AG08395 (cell line): Measurements from ENCODE around the gene GRPEL2.
A peak's percentile ranks its signal among the peaks of the same experiment; 100 is the strongest.
"Not testable (repeated sequence)": the region's sequence is repeated elsewhere in the genome, so short reads cannot be mapped to it uniquely, and the experiment has no call there.

Source experiments
- DNase-seq: peaks from one replicate; pipeline ENCODE4 v3.0.0; 2012; ENCODE audit warnings: mixed read lengths, low spot score

The GRPEL2 gene

DNA sequence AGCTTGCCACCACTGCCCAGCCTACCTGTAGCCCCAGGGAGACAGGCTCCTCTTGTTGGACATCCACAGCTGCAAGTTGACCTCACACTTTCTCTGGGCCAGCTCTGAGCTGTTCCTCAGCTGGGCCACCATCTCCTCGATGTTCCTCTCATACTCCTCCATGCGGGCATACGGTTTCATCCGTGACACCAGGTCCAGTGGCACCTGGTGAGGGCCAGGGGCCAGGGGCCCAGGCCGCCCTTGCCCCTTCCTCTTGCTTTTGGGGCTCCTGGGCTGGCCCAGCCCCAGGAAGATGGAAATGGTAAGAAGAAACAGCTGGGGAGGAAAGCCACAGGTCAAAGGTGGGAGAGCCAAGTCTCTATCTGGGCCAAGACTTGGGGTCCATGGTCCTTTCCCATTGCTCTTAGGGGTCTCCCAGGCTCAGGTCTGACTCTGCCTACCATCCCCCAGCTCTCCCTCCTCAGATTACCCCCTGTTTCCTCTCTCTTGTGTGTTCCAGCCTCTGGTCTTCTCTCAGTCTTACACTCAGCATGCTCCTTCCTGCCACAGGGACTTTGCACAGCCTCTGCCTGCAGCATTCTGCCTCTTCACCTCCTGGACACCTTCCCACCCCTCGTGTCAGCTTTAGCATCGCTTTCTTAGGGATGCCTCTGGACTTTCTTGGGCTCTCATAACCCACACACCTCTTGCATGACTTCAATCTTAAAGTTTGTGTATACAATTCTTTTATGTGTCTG is 31.6 kb downstream of the GRPEL2 start:
- no peak for DNase-seq

GRCh38 chr5:149378241-149378820 is 33.0 kb downstream of the GRPEL2 start:
- no peak for DNase-seq

DNA sequence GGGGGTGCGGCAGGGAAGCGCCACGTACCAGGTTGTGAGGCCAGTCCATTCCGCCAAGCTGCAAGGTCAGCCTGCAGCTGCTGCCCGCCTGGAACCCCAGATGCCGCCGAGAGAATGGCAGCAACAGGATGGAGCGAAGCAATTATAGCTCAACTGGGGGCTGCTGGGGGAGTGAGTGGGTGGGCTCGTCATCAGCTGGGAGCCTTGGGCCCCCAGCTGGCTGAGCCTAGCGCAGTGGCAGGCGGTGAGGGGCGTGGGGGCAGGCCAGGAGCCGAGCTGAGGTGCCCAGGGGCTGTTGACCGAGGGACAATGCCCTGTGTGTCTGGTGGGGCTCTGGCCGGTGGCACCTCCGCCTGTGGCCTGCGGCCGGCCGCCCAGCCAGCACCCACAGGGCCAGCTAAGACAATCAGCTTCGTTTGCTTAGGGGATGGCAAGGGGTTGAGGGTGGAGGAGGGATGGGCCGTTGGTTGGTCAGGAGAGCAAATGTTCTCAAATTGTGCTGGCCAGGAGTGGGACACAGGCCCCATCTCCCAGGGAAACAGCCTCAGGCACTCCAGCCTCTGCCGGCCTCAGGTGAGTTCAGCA is 34.0 kb downstream of the GRPEL2 start, which contains the start of gene IL17B:
Gene IL17B, minus strand, starts transcription at position 116 of the 585 bp plus-strand sequence. Its CDS starts 67 bp downstream, at position 49.
- DNase-seq, result no peak

DNA sequence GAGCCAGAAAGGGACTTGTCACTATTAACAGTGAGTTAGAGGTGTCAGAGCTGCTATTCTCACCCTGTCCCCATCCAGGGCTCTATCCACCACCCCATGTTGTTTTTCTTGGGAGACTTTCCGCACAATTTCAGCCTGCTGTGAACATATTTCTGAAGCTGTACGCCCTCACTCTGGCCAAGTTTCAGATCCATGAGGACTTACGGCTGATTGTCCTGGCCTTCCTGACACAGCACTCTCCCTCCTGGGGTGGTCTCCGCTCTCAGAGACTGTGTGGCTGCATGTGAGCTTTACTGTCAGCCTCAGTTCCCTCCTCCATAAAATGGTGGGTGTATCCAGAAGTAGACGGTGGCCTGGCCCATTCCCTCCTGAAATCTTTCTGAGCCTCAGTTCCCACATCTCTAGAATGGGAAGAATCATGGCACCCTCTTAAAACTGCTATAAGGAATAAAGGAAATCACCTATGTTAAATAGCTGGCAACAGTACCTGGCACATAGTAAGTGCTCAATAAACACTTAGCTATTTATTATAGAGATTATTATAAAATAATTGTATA is 34.6 kb downstream of the GRPEL2 start:
- DNase-seq, result no peak

DNA sequence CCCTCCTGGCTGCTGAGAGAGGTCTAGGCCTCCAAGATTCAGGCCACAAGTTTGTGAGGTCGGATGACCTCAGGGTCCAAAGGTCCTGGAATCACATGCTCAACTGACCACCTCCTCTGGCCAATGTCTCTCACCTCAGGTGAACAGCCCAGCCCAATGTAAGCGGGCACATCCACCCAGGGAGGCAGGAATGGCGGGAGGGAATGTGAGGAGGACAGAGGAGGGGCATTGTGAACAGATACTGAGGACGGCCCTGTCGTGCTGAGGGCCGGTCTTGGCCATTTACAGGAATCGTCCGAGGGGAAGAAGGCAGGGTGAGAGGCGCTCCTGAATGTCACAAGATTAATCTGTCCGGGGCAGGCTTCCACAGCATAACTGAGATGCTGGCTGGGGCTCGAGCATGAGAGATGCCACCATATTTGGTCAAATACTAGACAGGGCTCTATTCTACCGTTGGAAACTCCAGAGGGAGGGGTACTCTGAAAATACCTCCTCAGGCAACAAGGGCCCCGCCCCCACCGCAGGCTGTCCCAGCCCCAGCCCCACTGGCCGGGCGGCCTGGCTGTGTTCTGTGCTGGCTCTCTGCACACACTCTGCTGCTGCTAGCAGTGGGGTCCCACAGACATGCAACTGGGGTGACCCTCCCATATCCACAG is 35.3 kb downstream of the GRPEL2 start:
- DNase-seq, result no peak

GRCh38 chr5:149381261-149381985 is 36.1 kb downstream of the GRPEL2 start:
- no peak for DNase-seq

GRCh38 chr5:149381986-149382338 is 36.7 kb downstream of the GRPEL2 start:
- DNase-seq, result peak; percentile 88

GRCh38 chr5:149382517-149383220 is 37.4 kb downstream of the GRPEL2 start:
- DNase-seq, result no peak

- no peak for DNase-seq
These were observed 38.1 kb downstream of the GRPEL2 start for GRCh38 chr5:149383399-149383798.

DNA sequence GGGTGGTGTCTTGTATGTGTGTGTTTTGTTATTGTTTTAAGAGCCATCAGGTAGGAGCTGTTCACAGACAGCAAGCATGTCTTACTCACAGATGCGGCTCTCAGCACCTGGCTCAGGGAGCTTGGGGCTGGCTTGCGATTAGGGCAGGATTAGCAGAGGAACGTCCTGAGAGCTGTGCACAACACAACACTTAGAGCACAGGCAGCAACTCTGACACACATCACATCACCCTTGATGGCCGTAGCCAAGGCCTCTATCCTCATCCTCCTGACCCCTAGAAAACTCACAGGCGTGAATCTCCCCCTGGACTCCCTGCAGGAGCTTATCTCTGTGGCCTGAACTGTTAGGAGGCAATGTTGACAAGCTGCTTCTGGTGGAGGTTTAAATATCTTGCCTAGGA is 40.9 kb downstream of the GRPEL2 start:
- no peak for DNase-seq

- DNase-seq, result peak; percentile 43
These were observed 41.9 kb downstream of the GRPEL2 start for GRCh38 chr5:149387081-149387631.

DNA sequence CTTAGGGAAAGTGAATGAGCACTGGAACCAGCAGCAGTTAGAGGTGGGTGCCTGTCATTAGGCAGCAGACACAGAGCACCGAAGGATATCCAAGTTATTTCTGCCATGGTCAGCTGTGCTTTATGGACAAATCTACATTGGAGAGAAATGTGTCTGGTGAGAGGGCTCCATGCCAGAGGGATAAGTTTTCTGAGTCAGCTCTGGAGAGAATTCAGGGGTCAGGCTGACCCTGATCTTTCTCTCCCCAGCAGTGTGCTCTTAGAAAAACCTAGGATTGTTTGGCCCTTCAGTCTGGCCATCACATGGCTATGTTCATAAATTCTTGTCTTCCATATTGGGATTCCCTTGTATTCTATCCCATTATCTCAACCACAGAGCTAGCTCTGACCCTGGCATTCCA is 42.7 kb downstream of the GRPEL2 start:
- DNase-seq, result peak; percentile 33

DNA sequence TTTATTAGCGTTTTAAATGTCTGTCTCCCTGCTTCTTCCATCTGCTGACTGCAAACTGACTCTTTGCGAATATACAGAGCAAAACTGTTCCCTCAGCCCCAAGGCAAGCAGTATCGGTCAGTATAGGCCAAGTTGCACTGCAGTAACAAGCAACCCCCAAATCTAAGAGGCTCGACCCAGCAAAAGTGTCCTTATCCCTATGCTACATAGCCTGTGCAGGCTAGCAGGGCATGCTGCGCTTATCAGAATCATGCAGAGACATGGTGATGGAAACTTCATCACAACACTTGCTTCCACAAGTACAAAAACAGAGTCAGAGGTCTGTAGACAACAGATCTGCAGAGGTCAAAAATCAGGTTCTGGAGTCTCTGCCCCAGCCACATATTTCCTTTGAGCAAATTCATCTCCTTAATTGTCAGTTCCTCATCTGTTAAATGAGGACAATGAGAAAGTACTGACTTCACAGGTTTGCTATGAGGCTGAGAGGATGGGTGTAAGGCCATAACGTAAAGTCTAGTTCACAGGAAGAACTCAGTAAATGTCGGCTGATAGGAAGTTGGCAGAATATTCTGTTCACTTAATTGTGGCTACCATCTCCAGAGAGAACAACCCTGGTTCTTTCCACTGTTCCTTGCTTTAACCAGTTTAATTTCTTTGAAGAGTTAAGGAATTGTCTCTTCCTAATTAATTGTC is 43.3 kb downstream of the GRPEL2 start:
- no peak for DNase-seq

DNA sequence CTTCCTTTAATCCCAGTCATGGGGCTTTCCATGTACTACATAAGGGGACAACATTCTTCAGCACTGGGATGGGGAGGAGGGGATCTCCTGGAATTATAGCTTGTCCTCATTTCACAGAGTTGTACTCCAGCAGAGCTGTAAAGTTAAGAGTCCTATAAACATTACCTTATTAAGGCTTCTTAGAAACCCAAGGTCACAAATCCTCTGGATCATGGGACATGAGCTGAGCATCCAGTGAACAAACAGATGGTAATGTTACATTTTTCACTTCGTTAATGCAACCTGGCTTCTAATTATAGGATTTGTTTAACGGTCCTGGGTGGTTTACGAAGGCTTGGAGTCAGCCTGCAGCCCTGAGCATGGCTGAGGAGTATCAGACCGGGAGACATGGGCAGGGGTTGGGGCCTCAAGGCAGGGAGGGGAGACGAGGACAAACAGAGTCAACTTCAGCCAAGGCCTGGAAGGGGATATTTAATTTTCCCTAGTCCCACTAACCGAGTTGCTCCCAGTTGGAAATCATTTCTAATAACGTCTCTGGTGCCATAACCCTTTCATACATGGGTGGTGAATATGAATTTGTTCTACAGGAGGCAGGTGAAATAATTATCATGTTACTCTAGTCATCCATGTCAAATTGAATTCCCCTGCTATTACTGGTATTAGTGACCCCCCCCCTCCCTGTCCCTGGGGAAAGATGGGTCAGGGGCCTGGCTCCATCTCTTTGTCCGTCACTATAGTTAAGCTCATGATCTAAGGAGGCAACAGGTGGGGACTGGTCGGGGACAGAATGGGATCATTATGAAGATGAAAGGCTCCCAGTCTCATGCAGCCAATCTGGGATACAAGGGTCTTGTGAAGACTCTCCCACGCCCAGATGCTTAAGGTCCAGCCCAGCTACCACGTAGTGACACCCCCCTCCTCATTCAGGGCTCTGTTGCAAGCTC is 44.5 kb downstream of the GRPEL2 start:
- DNase-seq, result no peak

DNA sequence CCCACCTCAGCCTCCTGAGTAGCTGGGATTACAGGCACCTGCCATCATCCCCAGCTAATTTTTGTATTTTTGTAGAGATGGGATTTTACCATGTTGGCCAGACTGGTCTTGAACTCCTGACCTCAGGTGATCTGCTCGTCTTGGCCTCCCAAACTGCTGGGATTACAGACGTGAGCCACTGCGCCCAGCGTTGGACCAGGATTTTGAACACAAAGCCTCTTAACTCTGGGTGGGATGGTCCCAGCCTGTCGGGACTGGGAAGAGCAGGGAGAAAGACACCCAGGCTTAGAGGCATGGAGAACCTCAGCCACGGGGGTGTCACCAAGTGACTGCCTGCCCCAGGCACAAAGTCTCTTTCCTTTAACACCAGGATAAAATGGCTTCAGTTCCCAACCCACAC is 45.8 kb downstream of the GRPEL2 start:
- not testable (repeated sequence) for DNase-seq

DNA sequence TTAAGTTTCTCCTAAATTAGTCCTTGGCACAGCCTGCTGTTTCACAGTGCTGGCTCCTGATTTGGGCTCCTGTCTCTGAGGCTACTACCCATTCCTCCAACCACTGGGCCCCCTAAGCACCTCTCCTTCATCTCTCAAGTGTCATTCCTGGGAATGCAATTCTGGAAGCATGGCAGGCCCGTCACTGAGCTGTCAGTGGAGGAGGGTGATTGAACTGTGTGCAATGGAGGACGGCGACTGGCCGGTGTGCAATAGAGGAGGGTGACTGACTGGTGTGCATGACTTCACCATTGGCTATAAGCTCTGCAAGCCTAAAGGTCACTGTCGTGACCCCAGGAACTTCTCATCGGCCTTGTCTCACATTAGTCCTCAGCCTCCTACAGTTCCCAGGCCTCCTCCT is 46.2 kb downstream of the GRPEL2 start:
- DNase-seq, result no peak

DNA sequence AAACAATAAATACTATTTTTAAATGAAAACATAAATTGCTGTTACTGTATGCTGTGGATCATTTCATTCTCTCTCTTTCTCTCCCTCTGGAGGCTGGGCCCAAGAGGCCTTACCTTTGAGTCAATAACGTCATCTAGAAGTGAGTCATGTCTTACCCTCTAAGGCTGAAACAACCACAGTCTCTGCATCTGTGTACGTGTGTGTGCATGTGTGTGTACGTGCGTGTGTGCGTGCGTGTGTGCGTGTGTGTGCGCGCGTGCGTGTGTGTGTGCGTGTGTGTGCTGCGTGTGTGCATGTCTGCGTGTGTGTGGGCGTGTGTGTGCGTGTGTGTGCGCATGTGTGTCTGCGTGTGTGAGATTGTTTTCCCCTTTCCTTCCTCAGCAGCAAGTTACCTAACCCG is 47.4 kb downstream of the GRPEL2 start:
- DNase-seq, result no peak

DNA sequence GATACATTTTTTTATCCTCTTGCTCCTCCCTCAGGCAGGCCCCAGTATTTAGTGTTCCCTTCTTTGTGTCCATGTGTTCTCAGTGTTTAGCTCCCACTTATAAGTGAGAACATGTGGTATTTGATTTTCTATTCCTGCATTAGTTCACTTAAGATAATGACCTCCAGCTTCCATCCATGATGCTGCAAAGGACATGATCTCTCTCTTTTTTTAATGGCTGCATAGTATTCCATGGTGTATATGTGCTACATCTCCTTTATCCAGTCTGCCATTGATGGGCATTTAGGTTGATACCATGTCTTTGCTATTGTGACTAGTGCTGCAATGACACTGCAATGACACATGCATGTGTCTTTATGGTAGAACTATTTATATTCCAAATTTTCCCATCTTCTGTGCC is 49.7 kb downstream of the GRPEL2 start:
- DNase-seq, result not testable (repeated sequence)

DNA sequence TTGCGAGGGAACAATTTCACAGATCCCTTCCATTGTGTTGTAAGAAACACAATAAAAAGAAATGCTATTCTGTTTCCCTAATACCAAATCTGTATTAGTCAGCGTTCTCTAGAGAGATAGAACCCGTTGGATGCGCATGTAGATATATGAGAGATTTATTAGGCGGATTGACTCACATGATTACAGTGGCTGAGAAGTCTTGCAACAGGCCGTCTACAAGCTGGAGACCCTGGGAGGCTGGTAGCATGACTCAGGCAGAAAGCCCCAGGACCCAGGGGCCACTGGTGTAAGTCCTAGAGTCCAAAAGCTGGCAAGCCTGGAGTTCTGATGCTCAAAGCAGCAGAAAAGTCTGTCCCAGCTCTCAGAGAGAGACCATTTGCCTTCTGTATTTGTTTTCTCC is 52.2 kb downstream of the GRPEL2 start:
- DNase-seq, result peak; percentile 71
